Endodermal cell (in vitro differentiated cells): ENCODE results near the gene CBR3. TPM values are rescaled to one million over a fixed set of nuclear protein-coding genes. Genes with fewer than 3 reads are reported as not detected.

Source experiments
- DNase-seq: peaks from one replicate; pipeline ENCODE4 v3.0.0-alpha.2; 2017
- H3K27ac ChIP-seq: 2 replicates; pipeline ENCODE4 v1.5.1; 2013; ENCODE audit warnings: mild to moderate bottlenecking, low read depth, low read length, moderate library complexity
- H3K27me3 ChIP-seq: 2 replicates; pipeline ENCODE4 v1.6.1; 2013; ENCODE audit warnings: mild to moderate bottlenecking, low read length, moderate library complexity; ENCODE audit not compliant: insufficient read depth, control insufficient read depth, poor library complexity, severe bottlenecking
- H3K36me3 ChIP-seq: 2 replicates; pipeline ENCODE4 v1.7.0; 2013; ENCODE audit warnings: mild to moderate bottlenecking, low read length, moderate library complexity; ENCODE audit not compliant: control insufficient read depth, insufficient read depth
- H3K4me1 ChIP-seq: one replicate; pipeline ENCODE4 v1.7.0; 2013; ENCODE audit warnings: low read length; ENCODE audit not compliant: control insufficient read depth, insufficient read depth
- H3K4me3 ChIP-seq: 2 replicates; pipeline ENCODE4 v1.5.1; 2013; ENCODE audit warnings: mild to moderate bottlenecking, low read length, moderate library complexity
- H3K9ac ChIP-seq: 2 replicates; pipeline ENCODE4 v1.6.1; 2013; ENCODE audit warnings: mild to moderate bottlenecking, low read length, moderate library complexity; ENCODE audit not compliant: poor library complexity, severe bottlenecking; ENCODE audit errors: extremely low read depth
- H3K9me3 ChIP-seq: 2 replicates; pipeline ENCODE4 v1.6.1; 2013; ENCODE audit warnings: mild to moderate bottlenecking, low read length, moderate library complexity; ENCODE audit not compliant: control insufficient read depth
- H3K27ac Mint-ChIP-seq: 2 replicates; pipeline ENCODE4 v1.8.0; 2020; ENCODE audit warnings: mixed read lengths
- H3K27me3 Mint-ChIP-seq: 2 replicates; pipeline ENCODE4 v1.8.0; 2021; ENCODE audit warnings: mild to moderate bottlenecking, mixed read lengths; ENCODE audit not compliant: insufficient read depth
- H3K36me3 Mint-ChIP-seq: 2 replicates; pipeline ENCODE4 v1.8.0; 2020; ENCODE audit warnings: low read depth, mixed read lengths
- H3K4me1 Mint-ChIP-seq: 2 replicates; pipeline ENCODE4 v1.8.0; 2020; ENCODE audit warnings: mixed read lengths
- H3K4me3 Mint-ChIP-seq: 2 replicates; pipeline ENCODE4 v1.8.0; 2020; ENCODE audit warnings: mild to moderate bottlenecking, moderate library complexity, mixed read lengths
- H3K9me3 Mint-ChIP-seq: 2 replicates; pipeline ENCODE4 v1.8.0; 2020; ENCODE audit warnings: mild to moderate bottlenecking, mixed read lengths
- CTCF ChIP-seq: fragments of 200-600 bp; sonication (generic); conservative IDR thresholded peaks from 2 replicates; pipeline ENCODE4 v1.5.0; 2021; ENCODE audit warnings: antibody characterized with exemption, mild to moderate bottlenecking
- WGBS, 2 experiments: methylation state at CpG; one replicate each; pipeline versions ENCODE4 v1.1.5 to v1.1.7; 2013; ENCODE audit warnings: missing lambda C conversion rate in 2 of 2, mixed read lengths in 1 of 2; ENCODE audit not compliant: insufficient coverage in 1 of 2, insufficient read length in 1 of 2; 5-methylcytosine and 5-hydroxymethylcytosine counted together
- total RNA-seq, 2 donors: library from RNA; stranded (reverse); fragmentation: NEBNext Ultra II Directional in 1 of 2; extraction: Animal tissue kit (Norgen Biotek cat#: 25700) in 1 of 2; gene quantifications; 2 replicates in 1 of 2; 3 replicates in 1 of 2; pipeline ENCODE4 v1.2.1, GENCODE V29; 2021

Gene CBR3
- total RNA-seq, 2 donors from 2014 or later: not detected

- Mint-ChIP-seq H3K4me1 (no peaks in the 10 kb centered on the region), H3K36me3 (no peaks in the 10 kb centered on the region), H3K27ac (no peak overlapping the region), H3K9me3 (no peaks in the 10 kb centered on the region), H3K4me3 (no peak overlapping the region), H3K27me3 (peaks cover 5% of the 10 kb centered on the region)
- H3K27me3 ChIP-seq: no peaks in the 10 kb centered on the region
- no peaks in the 10 kb centered on the region for H3K36me3 ChIP-seq
- 89 to 100% methylated on average over 3 of the region's 3 CpGs for WGBS, 2 experiments
- H3K4me1 ChIP-seq: no peaks in the 10 kb centered on the region
- no peak overlapping the region for H3K27ac ChIP-seq
- H3K9ac ChIP-seq: no peak overlapping the region
- no peaks in the 10 kb centered on the region for H3K9me3 ChIP-seq
- TF ChIP-seq CTCF: no peak
- no peak overlapping the region for H3K4me3 ChIP-seq
- DNase-seq: no peak
Observed at GRCh38 chr21:36148886-36149285, 14.0 kb downstream of the CBR3 start.

GRCh38 chr21:36149788-36150711 is 15.2 kb downstream of the CBR3 start:
- no peaks in the 10 kb centered on the region for H3K36me3 Mint-ChIP-seq
- peaks cover 9% of the 10 kb centered on the region for H3K27me3 Mint-ChIP-seq
- Histone ChIP-seq H3K9me3 (no peaks in the 10 kb centered on the region), H3K27ac (peak overlapping the region; percentile 38), H3K36me3 (no peaks in the 10 kb centered on the region), H3K9ac (no peak overlapping the region), H3K27me3 (peaks cover 7% of the 10 kb centered on the region), H3K4me1 (no peaks in the 10 kb centered on the region), H3K4me3 (no peak overlapping the region)
- no peaks in the 10 kb centered on the region for H3K9me3 Mint-ChIP-seq
- TF ChIP-seq CTCF: no peak
- no peak overlapping the region for H3K27ac Mint-ChIP-seq
- no peaks in the 10 kb centered on the region for H3K4me1 Mint-ChIP-seq
- DNase-seq: no peak
- 74 to 89% methylated on average over 6 to 7 of the region's 7 CpGs for WGBS, 2 experiments
- no peak overlapping the region for H3K4me3 Mint-ChIP-seq

GRCh38 chr21:36155603-36156338 is 20.9 kb downstream of the CBR3 start:
- Mint-ChIP-seq H3K9me3 (no peaks in the 10 kb centered on the region), H3K4me1 (peaks cover 5% of the 10 kb centered on the region), H3K4me3 (peak overlapping the region; percentile 60), H3K27me3 (peaks cover 34% of the 10 kb centered on the region), H3K27ac (no peak overlapping the region), H3K36me3 (no peaks in the 10 kb centered on the region)
- no peak for TF ChIP-seq CTCF
- H3K9ac ChIP-seq: peak overlapping the region; percentile 41
- H3K9me3 ChIP-seq: no peaks in the 10 kb centered on the region
- no peaks in the 10 kb centered on the region for H3K4me1 ChIP-seq
- DNase-seq: peak; percentile 68
- H3K4me3 ChIP-seq: peak overlapping the region; percentile 81
- H3K27ac ChIP-seq: no peak overlapping the region
- 14 to 57% methylated on average over 8 to 53 of the region's 53 CpGs for WGBS, 2 experiments
- no peaks in the 10 kb centered on the region for H3K36me3 ChIP-seq
- peaks cover 29% of the 10 kb centered on the region for H3K27me3 ChIP-seq
